ENCODE results near the gene PTPN14. TPM values are rescaled to one million over a fixed set of nuclear protein-coding genes. Genes with fewer than 3 reads are reported as not detected.

The PTPN14 gene
- total RNA-seq, 1 donor from 2014 or later: 27.2 TPM

GRCh38 chr1:214566158-214567104 is 15.0 kb upstream of the PTPN14 start:
- no peak overlapping the region for H3K4me3 ChIP-seq
- H3K27ac ChIP-seq: no peak overlapping the region
- TF ChIP-seq CTCF (IDR thresholded peaks at IDR 0.05): no peak
- DNase-seq (ENCODE audit: low spot score in 2 of 2): no peak
- intact Hi-C loops (cut with DNase I): no loop called here
- no peaks in the 10 kb centered on the region for H3K27me3 ChIP-seq
- no peaks in the 10 kb centered on the region for H3K9me3 ChIP-seq
- H3K36me3 ChIP-seq: no peaks in the 10 kb centered on the region
- peaks cover 0 to 3% of the 10 kb centered on the region in 2 donors for H3K4me1 ChIP-seq

GRCh38 chr1:214565310-214565709 is 13.9 kb upstream of the PTPN14 start:
- Histone ChIP-seq H3K4me3 (no peak overlapping the region), H3K36me3 (no peaks in the 10 kb centered on the region), H3K27ac (no peak overlapping the region), H3K9me3 (no peaks in the 10 kb centered on the region), H3K4me1 (peaks cover 0 to 3% of the 10 kb centered on the region in 2 donors), H3K27me3 (no peaks in the 10 kb centered on the region)
- intact Hi-C loops (cut with DNase I): no loop called here
- no peak for DNase-seq (ENCODE audit: low spot score in 2 of 2)
- no peak for TF ChIP-seq CTCF (IDR thresholded peaks at IDR 0.05)

GRCh38 chr1:214563881-214564280 is 12.5 kb upstream of the PTPN14 start:
- Histone ChIP-seq H3K9me3 (no peaks in the 10 kb centered on the region), H3K27ac (no peak overlapping the region), H3K4me3 (no peak overlapping the region), H3K4me1 (no peaks in the 10 kb centered on the region), H3K36me3 (no peaks in the 10 kb centered on the region), H3K27me3 (no peaks in the 10 kb centered on the region)
- TF ChIP-seq CTCF (IDR thresholded peaks at IDR 0.05): no peak
- no peak for DNase-seq (ENCODE audit: low spot score in 2 of 2)
- intact Hi-C loops (cut with DNase I): no loop called here

GRCh38 chr1:214557952-214558735 is 6.7 kb upstream of the PTPN14 start:
- no peak for DNase-seq (ENCODE audit: low spot score in 2 of 2)
- TF ChIP-seq CTCF (IDR thresholded peaks at IDR 0.05): no peak
- Histone ChIP-seq H3K4me1 (peaks cover 0 to 4% of the 10 kb centered on the region in 2 donors), H3K4me3 (no peak overlapping the region), H3K36me3 (no peaks in the 10 kb centered on the region), H3K27me3 (no peaks in the 10 kb centered on the region), H3K27ac (no peak overlapping the region), H3K9me3 (no peaks in the 10 kb centered on the region)
- intact Hi-C loops (cut with DNase I): no loop called here

- H3K27ac ChIP-seq: peak overlapping the region; percentile 99 to 100
- no peak for TF ChIP-seq CTCF (IDR thresholded peaks at IDR 0.05)
- H3K4me1 ChIP-seq: peaks cover 0 to 21% of the 10 kb centered on the region in 2 donors
- no peaks in the 10 kb centered on the region for H3K36me3 ChIP-seq
- DNase-seq (ENCODE audit: low spot score in 2 of 2): no peak
- intact Hi-C loops (cut with DNase I): loop anchor here (5.0 kb wide), 1 partner anchor 1096 kb away; no protein-coding TSS in a partner anchor
- H3K4me3 ChIP-seq: peak overlapping the region in 1 of 2 donors; percentile 96
- no peaks in the 10 kb centered on the region for H3K27me3 ChIP-seq
- no peaks in the 10 kb centered on the region for H3K9me3 ChIP-seq
Measured at GRCh38 chr1:214553142-214553710, 1.8 kb upstream of the PTPN14 start.
